Stimulated activated CD4-positive, alpha-beta T cell treated with anti-CD3 and anti-CD28 coated beads, TNF-alpha, amount 100 ng/mL, for 1 hour (primary cell): Measurements from ENCODE around the gene LAMA5.

Source experiments
- DNase-seq, 3 donors: peaks; one replicate each; pipeline ENCODE4 v3.0.0-alpha.2; 2020; ENCODE audit warnings: low read depth in 3 of 3, low spot score in 1 of 3

Gene LAMA5

GRCh38 chr20:62305149-62305764 is 61.9 kb downstream of the LAMA5 start:
- no peak for DNase-seq

- no peak for DNase-seq
These were observed 62.6 kb downstream of the LAMA5 start for GRCh38 chr20:62304331-62305148.

DNA sequence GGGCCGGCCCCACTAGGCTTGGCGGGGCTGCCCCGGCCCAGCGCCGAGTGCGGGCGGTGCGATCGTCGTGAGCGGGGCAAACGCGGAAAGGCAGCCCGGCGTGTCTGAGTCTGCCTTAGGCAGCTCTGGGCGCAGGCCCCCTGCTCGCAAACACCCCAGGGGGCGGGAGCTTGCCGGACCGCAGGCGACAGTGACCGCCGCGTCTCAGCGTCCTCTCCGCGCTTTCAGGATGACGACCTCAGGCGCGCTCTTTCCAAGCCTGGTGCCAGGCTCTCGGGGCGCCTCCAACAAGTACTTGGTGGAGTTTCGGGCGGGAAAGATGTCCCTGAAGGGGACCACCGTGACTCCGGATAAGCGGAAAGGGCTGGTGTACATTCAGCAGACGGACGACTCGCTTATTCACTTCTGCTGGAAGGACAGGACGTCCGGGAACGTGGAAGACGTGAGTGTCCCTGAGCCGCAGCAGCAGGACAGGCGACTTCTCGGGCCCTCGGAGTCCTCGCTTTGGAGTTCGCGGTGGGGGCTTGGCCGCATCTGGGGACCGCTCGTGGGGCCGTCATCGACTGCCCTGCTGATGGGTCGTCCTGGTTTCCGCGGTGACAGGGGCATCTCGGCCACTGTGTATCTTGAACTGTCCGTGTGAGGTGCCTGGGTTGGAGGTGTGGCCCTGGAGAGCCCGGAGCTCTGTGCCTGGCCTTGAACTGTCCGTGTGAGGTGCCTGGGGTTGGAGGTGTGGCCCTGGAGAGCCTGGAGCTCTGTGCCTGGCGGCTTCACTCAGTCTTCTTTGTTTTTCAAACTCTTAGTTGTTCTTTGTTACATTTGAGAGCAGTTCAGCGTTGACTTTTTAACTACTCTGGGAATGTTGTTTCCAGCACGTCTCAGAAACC is 63.5 kb downstream of the LAMA5 start:
- no peak for DNase-seq

DNA sequence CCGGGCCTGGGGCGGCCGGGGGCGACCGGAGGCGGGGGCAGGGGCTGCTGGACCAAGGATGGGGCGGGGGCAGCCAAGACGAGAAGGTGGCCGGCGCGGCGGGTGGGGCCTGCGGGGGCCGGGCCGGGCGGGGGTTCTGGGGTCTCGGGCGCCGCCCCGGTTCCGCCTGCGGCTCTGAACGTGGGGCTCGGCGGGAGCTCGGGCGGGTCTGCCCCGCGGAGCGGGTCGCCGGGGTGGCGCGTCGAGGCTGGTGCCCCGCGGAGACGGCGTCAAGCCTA is 64.1 kb downstream of the LAMA5 start:
- DNase-seq = no peak

DNA sequence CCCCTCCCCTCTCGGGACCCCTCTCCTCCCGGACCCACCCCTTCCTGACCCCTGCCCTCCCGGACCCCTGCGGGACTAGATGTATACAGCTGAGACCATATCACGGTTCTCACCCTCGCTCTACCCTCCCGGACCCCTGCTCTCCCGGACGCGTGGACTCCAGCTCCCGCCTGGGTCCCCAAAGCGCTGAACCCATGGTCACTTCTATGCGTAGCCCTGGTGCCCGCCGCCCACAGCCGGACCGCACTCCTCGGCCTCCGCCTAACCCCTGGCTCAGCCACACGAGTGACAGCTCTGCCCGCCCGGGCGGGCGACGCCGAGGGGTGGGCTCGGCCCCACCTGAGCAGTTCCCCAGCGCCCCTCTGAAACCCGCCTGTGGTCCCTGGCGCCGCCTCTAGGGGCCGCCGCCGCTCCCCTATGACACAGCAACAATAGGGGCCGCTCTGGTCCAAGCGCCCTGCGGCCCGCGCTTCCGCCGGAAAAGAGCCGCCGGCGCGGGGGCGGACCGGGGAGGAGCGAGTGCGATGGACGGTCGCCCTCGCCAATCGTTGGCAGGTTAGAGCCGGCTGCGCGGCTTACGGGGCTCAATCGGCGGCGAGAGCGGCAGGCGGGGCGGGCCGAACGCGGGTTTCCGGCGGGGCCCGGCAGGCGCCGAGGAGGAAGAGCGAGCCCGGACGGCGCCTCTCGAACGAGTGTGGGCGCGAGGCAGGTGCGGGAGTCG is 64.6 kb downstream of the LAMA5 start, which contains the start of gene ADRM1:
TSS of gene ADRM1 (plus strand) at position 657 of the 721 bp plus-strand sequence. CDS start 572 bp downstream, outside the sequence.
- DNase-seq = peak; percentile 89 to 96 (median 93)

DNA sequence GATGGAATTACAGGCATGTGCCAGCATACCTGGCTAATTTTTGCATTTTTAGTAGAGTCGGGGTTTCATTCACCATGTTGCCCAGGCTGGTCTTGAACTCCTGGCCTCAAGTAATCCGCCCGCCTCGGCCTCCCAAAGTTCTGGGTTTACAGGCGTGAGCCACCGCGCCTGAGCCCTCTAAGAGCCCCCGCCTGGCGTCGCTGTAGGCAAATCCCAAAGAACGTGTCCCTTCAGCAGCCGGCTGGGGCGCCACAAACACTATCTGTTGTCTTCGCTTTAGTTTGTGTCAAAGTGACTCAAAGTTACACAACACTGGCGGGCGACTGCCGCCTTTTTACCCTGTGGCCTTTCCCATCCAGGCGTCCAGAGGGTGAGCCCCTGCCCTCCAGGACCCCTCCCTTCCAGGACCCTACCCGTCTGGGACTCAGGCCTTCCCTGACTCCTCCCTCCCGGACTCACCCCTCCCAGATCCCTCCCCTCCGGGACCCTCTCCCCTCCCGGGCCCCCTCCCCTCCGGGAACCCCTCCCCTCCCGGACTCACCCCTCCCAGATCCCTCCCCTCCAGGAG is 65.3 kb downstream of the LAMA5 start:
- DNase-seq = peak; percentile 61 to 72 (median 64)

DNA sequence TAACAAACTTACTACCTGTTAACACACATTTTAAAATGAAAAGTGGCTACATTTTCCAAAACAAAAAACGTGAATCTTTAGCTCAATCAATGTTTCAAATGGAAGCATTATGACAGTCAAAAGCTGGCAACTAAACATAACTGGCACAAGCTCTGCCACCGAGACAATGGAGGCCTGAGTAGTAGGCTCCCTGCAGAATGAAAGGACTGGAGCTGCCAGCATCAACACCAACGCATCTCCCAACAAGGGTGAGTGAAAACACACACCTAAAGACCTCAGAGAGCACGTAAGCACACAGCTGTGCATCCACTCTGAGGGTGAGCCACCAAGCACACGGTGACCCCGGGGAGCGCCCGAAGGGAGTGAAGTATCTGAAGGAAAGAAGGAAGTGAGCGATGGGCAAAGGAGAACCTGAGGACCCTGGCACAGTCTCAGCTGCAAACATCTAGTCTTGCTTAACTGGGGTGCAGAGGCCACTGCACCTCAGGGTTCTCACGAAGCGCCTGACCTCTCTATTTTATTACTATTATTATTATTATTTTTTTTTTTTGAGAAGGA is 65.9 kb downstream of the LAMA5 start:
- no peak for DNase-seq

GRCh38 chr20:62300319-62300718 is 66.8 kb downstream of the LAMA5 start:
- DNase-seq = no peak

DNA sequence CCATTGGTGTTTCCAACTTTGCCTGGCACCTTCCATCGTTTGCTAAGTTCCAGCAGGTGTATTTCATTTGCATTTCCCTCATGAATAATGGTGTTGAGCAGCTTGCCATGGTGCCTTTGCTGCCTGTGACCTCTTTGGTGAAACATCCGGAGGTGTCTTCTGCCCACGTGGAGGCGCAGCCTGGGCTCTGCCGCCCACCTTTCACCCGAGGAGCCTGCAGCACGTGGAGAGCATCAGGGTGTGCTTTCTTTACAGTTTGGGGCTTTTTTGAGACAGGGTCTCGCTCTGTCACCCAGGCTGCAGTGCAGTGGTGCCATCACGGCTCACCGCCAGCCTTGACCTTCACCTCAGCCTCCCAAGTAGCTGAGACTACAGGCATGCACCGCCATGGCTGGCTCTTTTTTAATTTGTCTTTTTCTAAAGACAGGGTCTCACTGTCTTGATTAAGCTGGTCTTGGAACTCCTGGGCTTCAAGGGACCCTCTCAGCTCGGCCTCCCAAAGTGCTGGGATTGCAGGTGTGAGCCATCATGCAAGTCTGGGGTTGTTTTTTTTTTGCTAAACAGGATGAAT is 67.4 kb downstream of the LAMA5 start:
- no peak for DNase-seq

GRCh38 chr20:62298577-62299249 is 68.4 kb downstream of the LAMA5 start:
- DNase-seq = no peak

- no peak for DNase-seq
These were observed 69.5 kb downstream of the LAMA5 start for GRCh38 chr20:62297449-62298227.

DNA sequence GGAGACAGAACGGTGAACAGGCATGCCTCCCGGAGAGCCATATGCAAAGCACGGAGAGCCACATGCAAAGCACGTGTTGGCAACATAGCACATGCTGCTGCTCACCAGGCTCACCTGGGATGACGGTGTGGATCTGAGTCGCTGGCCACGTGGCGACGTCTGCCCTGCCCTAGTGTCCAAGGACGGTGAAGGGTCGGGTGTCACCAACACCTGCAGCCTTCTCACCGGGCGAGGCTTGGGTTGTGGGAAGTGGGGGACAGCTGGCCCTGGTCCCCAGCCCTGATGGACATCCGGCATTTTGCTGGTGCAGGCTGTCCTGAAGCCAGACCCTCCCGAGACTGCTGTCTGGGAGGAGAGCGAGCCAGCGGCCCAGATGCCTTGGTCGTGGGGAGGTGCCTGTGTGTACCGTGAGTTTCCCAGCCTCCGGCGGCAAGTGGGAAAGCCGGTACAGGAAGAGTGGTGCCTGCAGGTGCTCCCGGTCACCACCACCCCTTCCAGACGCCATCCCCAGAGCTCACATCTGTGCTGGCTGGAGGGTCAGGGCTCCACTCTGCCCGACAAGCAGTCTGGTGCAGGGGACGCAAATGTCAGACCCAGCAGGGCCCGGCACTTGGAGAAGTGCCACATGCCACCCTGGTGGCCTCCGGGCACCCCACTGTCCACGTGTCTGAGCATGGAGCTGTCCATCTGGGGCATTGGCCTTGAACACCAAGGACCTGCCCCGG is 70.2 kb downstream of the LAMA5 start:
- DNase-seq = no peak

GRCh38 chr20:62294516-62294915 is 72.6 kb downstream of the LAMA5 start:
- no peak for DNase-seq

DNA sequence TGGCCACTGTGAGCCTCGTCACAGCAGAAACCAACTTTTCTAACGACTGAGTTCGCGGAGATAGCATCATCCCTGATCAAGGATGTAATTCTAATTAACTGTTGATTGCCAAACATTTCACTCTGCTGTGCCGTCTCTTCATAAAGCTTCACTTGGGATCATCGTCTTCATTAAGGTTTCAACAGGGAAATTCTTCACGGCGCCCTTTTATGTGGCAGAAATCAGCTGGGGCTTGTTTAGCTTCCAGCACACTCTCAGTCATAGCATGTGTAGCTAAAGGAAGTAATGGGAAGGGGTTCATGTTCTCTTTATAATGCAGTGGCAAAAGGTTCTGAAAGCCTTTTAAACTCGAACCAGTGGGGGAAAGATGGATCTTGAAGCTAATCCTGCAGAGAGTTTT is 73.2 kb downstream of the LAMA5 start:
- no peak for DNase-seq

DNA sequence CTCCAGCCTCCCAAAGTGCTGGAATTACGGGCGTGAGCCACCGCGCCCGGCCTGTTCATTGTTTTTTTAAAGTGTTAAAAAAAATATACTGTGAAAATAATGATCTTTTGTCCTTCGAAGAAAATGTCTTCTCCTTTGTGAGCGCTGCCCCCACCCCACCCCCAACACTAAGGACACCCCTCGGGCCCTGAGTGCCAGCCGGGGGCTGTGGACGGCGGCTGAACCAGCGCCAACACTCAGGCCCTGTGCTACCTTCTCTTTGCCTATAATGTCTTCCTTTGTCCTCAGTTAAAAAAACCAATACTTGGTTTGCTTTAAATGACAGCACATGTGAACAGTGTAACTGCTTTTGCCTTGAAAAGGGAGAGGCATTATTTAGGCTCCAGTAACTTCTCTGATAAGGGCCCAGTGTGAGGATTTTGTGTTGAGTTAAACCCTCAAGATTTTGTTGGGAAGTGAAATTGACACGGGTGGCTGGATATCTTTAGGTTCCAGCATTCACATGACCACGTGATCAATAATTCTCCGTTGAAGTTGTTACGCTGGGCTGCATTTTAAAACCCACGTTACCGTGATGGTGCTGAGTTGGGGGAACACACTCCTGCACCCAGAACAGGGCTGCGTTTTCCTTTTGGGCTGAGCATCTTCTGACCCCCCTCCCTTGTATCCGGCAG is 73.9 kb downstream of the LAMA5 start:
- DNase-seq = no peak

DNA sequence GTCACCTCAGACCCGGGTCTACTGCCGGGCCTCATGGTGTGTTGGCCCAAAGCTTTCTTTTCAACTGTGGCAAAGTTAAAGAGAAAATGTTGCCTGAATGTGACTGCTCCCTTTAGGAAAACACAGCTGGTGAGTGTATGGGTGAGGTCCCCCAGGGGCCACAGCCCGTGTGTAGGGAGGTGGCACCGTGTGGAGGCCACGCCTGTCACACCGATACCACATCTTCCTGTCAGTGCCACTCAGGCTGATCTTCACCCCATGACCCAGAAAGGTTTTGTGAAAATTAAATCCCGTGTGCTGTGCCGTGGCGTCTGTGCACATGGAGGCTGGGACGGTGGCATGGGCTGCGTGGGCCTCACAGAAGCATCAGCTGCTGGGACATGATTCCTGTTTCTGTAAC is 75.0 kb downstream of the LAMA5 start:
- DNase-seq = no peak

- no peak for DNase-seq
These were observed 75.7 kb downstream of the LAMA5 start for GRCh38 chr20:62291251-62292066.
